Measurements from ENCODE around the gene RSPH6A. TPM values are rescaled to one million over a fixed set of nuclear protein-coding genes. Genes with fewer than 3 reads are reported as not detected.

Gene RSPH6A
- polyA plus RNA-seq, 2 donors: 0.16 TPM; not detected in 1

DNA sequence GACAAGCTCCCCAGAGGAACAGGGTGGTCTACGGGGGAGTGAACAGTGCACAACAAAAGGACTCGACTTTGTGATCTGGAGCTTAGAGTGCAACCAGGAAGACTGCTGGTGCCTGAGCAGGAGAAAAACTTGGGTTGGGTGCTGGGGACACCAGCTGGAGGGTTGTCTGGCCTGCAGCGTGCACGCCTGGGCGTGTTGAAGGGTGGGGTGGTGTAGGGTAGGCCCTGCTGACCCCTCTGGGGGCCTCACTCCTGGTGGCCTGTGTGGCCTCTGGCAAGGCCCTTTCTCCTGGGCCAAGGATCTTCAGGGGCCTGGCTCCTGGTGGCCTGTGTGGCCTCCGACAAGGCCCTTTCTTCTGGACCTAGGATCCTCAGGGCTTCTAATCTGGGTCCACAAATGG, 4.7 kb upstream of the RSPH6A start:
- H3K4me3 ChIP-seq (ENCODE audit: low read depth in 1 of 2, low read length in 2 of 2): no peak overlapping the region
- no peaks in the 10 kb centered on the region for H3K9me3 ChIP-seq (ENCODE audit: control insufficient read depth in 2 of 2, insufficient read depth in 1 of 2, low read depth in 1 of 2, low read length in 1 of 2)
- H3K27ac ChIP-seq (ENCODE audit: low read depth in 2 of 2, low read length in 1 of 2): no peak overlapping the region
- no peaks in the 10 kb centered on the region for H3K4me1 ChIP-seq (ENCODE audit: control insufficient read depth in 2 of 2, insufficient read depth in 2 of 2, low read length in 1 of 2)
- H3K36me3 ChIP-seq (ENCODE audit: control insufficient read depth in 2 of 2, insufficient read depth in 2 of 2, low read length in 1 of 2): peaks cover 5 to 23% of the 10 kb centered on the region in 2 donors
- no peaks in the 10 kb centered on the region for H3K27me3 ChIP-seq (ENCODE audit: control insufficient read depth in 1 of 2, insufficient read depth in 2 of 2, low read length in 2 of 2)
- WGBS, 2 donors: 81 to 84% methylated on average over 6 of the region's 6 CpGs

DNA sequence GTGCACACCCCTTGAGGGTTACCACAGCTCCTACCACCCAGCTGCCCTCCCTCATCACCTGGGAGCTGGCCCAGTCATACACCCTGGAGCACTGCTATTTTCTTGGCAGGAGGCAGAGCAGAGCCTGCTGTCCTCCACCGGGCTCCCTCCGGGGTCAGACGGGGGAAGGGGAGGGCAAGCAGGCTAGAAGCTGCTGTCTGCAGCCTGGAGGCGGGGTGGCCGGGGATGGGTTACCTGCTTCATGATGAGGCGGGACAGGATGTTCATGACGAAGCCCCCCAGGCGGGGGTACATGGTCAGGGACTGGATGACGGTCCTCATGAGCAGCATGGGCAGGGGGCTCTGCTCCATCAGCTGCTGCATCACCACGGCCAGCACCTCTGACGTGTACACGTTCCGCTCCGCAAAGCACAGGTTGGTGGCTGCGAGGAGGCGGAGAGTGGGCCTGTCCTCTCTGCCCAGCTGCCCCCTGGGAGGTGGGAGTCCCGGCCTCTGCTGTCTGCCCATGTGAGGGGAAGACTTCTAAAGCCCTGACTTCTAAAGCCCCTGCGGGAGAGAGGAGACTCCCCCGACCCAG, 2.7 kb upstream of the RSPH6A start:
- H3K9me3 ChIP-seq (ENCODE audit: control insufficient read depth in 2 of 2, insufficient read depth in 1 of 2, low read depth in 1 of 2, low read length in 1 of 2): no peaks in the 10 kb centered on the region
- no peak overlapping the region for H3K4me3 ChIP-seq (ENCODE audit: low read depth in 1 of 2, low read length in 2 of 2)
- H3K36me3 ChIP-seq (ENCODE audit: control insufficient read depth in 2 of 2, insufficient read depth in 2 of 2, low read length in 1 of 2): peaks cover 5 to 13% of the 10 kb centered on the region in 2 donors
- no peak overlapping the region for H3K27ac ChIP-seq (ENCODE audit: low read depth in 2 of 2, low read length in 1 of 2)
- H3K27me3 ChIP-seq (ENCODE audit: control insufficient read depth in 1 of 2, insufficient read depth in 2 of 2, low read length in 2 of 2): no peaks in the 10 kb centered on the region
- H3K4me1 ChIP-seq (ENCODE audit: control insufficient read depth in 2 of 2, insufficient read depth in 2 of 2, low read length in 1 of 2): peaks cover 0 to 3% of the 10 kb centered on the region in 2 donors
- 65 to 80% methylated on average over 19 of the region's 19 CpGs for WGBS, 2 donors

DNA sequence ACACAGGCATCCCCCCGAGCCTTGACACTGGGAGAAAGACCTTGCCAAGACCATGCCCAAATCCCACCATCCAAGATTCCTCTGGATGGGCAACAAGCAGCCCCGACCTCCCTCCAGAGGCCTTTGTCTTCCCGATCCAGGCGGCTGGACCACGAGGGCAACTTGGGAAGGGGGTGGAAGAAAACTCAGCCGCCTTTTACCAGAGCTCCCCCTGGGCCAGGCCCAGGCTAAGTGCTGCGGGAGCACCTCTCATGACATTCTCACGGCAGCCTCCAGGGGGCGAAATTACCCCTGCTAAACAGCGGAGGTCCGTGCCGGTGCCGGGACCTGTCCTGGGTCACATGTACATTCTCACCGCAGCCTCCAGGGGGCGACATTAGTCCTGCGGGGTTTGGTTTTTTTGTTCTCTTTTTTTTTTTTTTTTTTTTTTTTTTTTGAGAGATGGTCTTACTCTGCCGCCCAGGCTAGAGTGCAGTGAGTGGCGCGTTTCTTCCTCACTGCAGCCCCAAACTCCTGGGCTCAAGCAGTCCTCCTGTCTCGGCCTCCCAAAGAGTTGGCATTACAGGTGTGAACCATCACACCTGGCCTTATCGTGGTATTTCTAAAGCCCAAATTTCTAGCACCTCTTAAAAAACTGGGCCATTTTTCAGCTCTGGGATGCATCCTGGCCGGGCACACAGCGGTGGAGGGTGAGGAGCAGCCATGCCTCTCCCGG, 2.1 kb upstream of the RSPH6A start:
- no peaks in the 10 kb centered on the region for H3K9me3 ChIP-seq (ENCODE audit: control insufficient read depth in 2 of 2, insufficient read depth in 1 of 2, low read depth in 1 of 2, low read length in 1 of 2)
- H3K27ac ChIP-seq (ENCODE audit: low read depth in 2 of 2, low read length in 1 of 2): no peak overlapping the region
- no peaks in the 10 kb centered on the region for H3K27me3 ChIP-seq (ENCODE audit: control insufficient read depth in 1 of 2, insufficient read depth in 2 of 2, low read length in 2 of 2)
- H3K4me3 ChIP-seq (ENCODE audit: low read depth in 1 of 2, low read length in 2 of 2): no peak overlapping the region
- peaks cover 0 to 3% of the 10 kb centered on the region in 2 donors for H3K4me1 ChIP-seq (ENCODE audit: control insufficient read depth in 2 of 2, insufficient read depth in 2 of 2, low read length in 1 of 2)
- H3K36me3 ChIP-seq (ENCODE audit: control insufficient read depth in 2 of 2, insufficient read depth in 2 of 2, low read length in 1 of 2): peaks cover 5 to 7% of the 10 kb centered on the region in 2 donors
- WGBS, 2 donors: 16 to 20% methylated on average over 24 of the region's 24 CpGs

DNA sequence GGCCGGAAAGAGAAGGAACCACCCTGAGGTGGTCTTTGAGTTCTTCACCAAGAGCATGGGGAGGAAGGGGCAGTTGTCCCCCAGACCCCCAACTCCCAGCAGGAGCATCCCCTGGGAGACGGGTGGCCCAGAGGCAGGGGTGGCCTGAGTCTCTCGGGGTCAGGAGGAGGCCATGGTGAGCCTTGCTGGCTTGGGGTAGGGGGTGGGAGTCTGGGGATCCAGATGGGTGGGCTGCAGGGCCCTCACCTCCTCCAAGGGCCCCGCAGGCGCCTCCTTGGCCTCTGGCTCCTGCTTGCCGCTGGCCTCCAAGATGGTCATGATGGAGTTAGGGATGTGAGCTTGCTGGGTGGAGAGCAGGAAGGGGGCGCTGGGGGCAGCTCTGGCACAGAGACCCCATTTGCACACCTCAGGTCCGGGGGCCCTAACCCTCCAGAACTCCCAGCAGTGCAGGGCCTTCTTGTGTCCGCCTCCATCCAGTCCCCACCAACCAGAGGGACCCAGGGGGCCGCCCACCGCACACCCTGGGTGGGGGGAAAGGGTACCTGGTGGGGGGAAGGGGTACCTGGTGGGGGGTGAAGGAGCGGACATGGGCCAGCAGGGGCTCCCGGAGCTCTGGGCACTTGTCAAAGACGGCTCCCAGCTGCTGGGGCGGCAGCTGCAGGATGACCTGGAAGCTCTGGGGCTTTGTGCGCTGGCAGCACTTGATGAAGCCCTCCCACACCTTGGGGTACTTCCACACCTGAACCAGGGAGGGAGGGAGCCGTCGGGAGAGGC, 1.3 kb upstream of the RSPH6A start:
- Histone ChIP-seq H3K27me3 (ENCODE audit: control insufficient read depth in 1 of 2, insufficient read depth in 2 of 2, low read length in 2 of 2) (no peaks in the 10 kb centered on the region), H3K36me3 (ENCODE audit: control insufficient read depth in 2 of 2, insufficient read depth in 2 of 2, low read length in 1 of 2) (peaks cover 4 to 5% of the 10 kb centered on the region in 2 donors), H3K9me3 (ENCODE audit: control insufficient read depth in 2 of 2, insufficient read depth in 1 of 2, low read depth in 1 of 2, low read length in 1 of 2) (no peaks in the 10 kb centered on the region), H3K4me1 (ENCODE audit: control insufficient read depth in 2 of 2, insufficient read depth in 2 of 2, low read length in 1 of 2) (peaks cover 0 to 3% of the 10 kb centered on the region in 2 donors), H3K27ac (ENCODE audit: low read depth in 2 of 2, low read length in 1 of 2) (no peak overlapping the region), H3K4me3 (ENCODE audit: low read depth in 1 of 2, low read length in 2 of 2) (no peak overlapping the region)
- 74 to 75% methylated on average over 15 to 18 of the region's 18 CpGs for WGBS, 2 donors

DNA sequence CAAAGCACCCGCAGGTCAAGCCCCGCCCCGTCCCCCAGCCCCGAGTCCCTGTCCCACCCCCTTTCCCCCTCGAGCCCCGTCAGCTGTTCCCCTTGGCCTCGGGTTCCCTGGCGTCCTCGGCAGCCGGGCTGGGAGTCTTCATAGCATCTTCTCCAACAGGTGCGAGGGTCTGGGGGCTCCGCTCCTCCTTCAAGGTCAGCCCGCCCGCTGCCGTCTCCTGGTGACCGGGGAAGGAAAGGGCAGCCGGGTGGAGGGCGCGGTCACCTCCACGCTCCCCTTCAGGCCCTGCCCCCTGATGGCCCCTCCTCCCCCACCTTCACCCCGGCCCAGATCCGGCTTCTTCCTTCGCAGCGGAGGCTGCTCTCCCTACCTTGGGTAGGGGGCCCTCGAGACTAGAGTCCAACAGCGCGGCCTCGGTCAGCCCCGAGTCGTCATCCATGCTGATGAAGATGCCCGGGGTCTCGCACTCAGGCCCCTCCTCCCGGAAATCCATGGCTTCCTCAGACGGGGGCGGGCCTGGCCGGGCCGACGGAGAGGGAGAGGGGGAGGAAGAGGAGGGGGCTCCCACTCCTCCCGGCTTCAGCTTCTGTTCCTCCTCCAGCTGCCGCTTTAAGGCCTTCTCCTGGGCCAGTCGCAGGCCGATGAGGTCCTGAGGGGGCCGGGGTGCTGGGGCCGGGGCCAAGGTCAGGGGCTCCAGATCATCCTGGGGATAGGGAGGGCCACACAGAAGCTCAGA, 541 bp upstream of the RSPH6A start:
- whole genome bisulfite sequencing, 2 donors: 37 to 49% methylated on average over 42 to 44 of the region's 44 CpGs
- Histone ChIP-seq H3K4me1 (ENCODE audit: control insufficient read depth in 2 of 2, insufficient read depth in 2 of 2, low read length in 1 of 2) (peaks cover 0 to 4% of the 10 kb centered on the region in 2 donors), H3K36me3 (ENCODE audit: control insufficient read depth in 2 of 2, insufficient read depth in 2 of 2, low read length in 1 of 2) (peaks cover 2% of the 10 kb centered on the region in 2 donors), H3K4me3 (ENCODE audit: low read depth in 1 of 2, low read length in 2 of 2) (no peak overlapping the region), H3K27ac (ENCODE audit: low read depth in 2 of 2, low read length in 1 of 2) (no peak overlapping the region), H3K27me3 (ENCODE audit: control insufficient read depth in 1 of 2, insufficient read depth in 2 of 2, low read length in 2 of 2) (no peaks in the 10 kb centered on the region), H3K9me3 (ENCODE audit: control insufficient read depth in 2 of 2, insufficient read depth in 1 of 2, low read depth in 1 of 2, low read length in 1 of 2) (no peaks in the 10 kb centered on the region)

DNA sequence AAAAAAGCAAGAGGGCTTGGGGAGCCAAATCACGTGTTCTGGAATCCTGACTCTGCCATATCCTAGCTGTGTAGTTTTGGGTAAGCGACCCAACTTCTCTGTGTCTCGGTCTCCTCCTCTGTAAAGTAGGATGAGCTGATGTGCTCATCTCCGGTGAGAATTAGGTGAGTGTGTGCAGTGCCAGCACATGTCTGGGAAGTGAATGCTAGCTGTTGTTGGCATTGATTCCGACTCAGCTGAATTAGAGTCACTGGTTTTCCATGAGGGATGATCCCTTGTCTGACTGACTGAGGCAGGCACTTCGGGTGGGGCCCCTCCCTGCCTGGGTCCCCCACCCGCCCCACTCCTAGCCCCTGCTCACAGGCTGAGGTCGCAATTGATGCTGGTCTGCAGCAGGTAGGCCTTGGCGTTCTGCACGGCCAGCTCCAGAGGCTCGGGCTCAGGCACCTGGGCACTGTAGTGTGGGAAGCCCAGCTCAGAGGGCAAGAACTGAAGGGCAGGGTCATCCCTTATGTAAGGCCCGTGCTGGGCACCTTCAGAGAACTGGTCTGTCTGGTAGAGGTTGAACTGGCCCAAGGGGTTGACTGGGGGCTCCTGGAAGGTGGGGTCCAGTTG, 835 bp downstream of the RSPH6A start:
- Histone ChIP-seq H3K36me3 (ENCODE audit: control insufficient read depth in 2 of 2, insufficient read depth in 2 of 2, low read length in 1 of 2) (no peaks in the 10 kb centered on the region), H3K27me3 (ENCODE audit: control insufficient read depth in 1 of 2, insufficient read depth in 2 of 2, low read length in 2 of 2) (no peaks in the 10 kb centered on the region), H3K27ac (ENCODE audit: low read depth in 2 of 2, low read length in 1 of 2) (no peak overlapping the region), H3K4me3 (ENCODE audit: low read depth in 1 of 2, low read length in 2 of 2) (no peak overlapping the region), H3K4me1 (ENCODE audit: control insufficient read depth in 2 of 2, insufficient read depth in 2 of 2, low read length in 1 of 2) (peaks cover 2 to 11% of the 10 kb centered on the region in 2 donors), H3K9me3 (ENCODE audit: control insufficient read depth in 2 of 2, insufficient read depth in 1 of 2, low read depth in 1 of 2, low read length in 1 of 2) (no peaks in the 10 kb centered on the region)
- 65 to 76% methylated on average over 12 of the region's 12 CpGs for WGBS, 2 donors

DNA sequence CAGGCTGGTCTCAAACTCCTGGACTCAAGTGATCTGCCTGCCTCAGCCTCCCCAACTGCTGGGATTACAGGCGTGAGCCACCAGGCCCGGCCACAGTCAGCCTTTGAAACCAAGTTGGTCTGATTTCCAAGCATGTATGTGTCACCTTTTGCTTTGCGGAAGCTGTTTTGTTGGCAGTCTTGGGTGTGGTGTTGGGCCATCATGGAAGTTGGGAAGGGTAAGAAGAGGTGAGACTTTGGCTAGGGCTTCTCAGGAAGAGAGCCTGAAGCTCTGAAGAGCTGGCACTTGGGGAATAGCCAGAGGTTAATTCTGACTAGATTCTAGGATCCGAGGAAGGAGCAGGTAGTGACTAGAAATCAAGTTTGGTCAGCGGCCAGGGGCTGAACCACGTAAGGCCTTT, 2.8 kb downstream of the RSPH6A start:
- H3K27me3 ChIP-seq (ENCODE audit: control insufficient read depth in 1 of 2, insufficient read depth in 2 of 2, low read length in 2 of 2): no peaks in the 10 kb centered on the region
- 55 to 61% methylated on average over 6 of the region's 6 CpGs for WGBS, 2 donors
- no peaks in the 10 kb centered on the region for H3K9me3 ChIP-seq (ENCODE audit: control insufficient read depth in 2 of 2, insufficient read depth in 1 of 2, low read depth in 1 of 2, low read length in 1 of 2)
- peaks cover 2 to 11% of the 10 kb centered on the region in 2 donors for H3K4me1 ChIP-seq (ENCODE audit: control insufficient read depth in 2 of 2, insufficient read depth in 2 of 2, low read length in 1 of 2)
- H3K36me3 ChIP-seq (ENCODE audit: control insufficient read depth in 2 of 2, insufficient read depth in 2 of 2, low read length in 1 of 2): no peaks in the 10 kb centered on the region
- H3K4me3 ChIP-seq (ENCODE audit: low read depth in 1 of 2, low read length in 2 of 2): no peak overlapping the region
- peak overlapping the region; percentile 61 to 77 for H3K27ac ChIP-seq (ENCODE audit: low read depth in 2 of 2, low read length in 1 of 2)

DNA sequence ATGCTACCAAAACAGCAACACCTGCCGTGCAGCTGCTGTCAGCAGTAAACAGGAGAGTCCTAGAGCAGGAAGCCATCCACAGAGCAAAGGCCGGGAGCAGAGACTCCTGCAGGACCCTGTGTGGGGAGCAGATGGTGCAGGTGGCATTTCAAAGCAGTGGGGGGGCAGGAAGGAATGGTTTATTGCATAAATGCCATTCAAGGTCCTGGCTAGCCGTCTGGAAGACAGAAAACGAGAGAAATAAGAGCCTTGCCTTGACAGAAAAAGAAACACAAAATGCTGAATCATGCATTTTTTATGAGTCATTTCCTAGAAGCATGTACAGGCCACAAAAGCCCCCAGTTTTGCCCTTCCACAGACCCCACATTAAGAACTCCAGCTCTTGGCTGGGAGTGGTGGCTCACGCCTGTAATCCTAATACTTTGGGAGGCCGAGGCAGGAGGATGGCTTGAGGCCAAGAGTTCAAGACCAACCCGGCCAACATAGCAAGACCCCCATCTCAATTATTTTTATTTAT, 5.4 kb downstream of the RSPH6A start:
- H3K4me3 ChIP-seq (ENCODE audit: low read depth in 1 of 2, low read length in 2 of 2): no peak overlapping the region
- H3K4me1 ChIP-seq (ENCODE audit: control insufficient read depth in 2 of 2, insufficient read depth in 2 of 2, low read length in 1 of 2): peaks cover 2 to 11% of the 10 kb centered on the region in 2 donors
- H3K27me3 ChIP-seq (ENCODE audit: control insufficient read depth in 1 of 2, insufficient read depth in 2 of 2, low read length in 2 of 2): no peaks in the 10 kb centered on the region
- H3K36me3 ChIP-seq (ENCODE audit: control insufficient read depth in 2 of 2, insufficient read depth in 2 of 2, low read length in 1 of 2): no peaks in the 10 kb centered on the region
- H3K27ac ChIP-seq (ENCODE audit: low read depth in 2 of 2, low read length in 1 of 2): no peak overlapping the region
- WGBS, 2 donors: 29 to 32% methylated on average over 7 of the region's 7 CpGs
- no peaks in the 10 kb centered on the region for H3K9me3 ChIP-seq (ENCODE audit: control insufficient read depth in 2 of 2, insufficient read depth in 1 of 2, low read depth in 1 of 2, low read length in 1 of 2)

DNA sequence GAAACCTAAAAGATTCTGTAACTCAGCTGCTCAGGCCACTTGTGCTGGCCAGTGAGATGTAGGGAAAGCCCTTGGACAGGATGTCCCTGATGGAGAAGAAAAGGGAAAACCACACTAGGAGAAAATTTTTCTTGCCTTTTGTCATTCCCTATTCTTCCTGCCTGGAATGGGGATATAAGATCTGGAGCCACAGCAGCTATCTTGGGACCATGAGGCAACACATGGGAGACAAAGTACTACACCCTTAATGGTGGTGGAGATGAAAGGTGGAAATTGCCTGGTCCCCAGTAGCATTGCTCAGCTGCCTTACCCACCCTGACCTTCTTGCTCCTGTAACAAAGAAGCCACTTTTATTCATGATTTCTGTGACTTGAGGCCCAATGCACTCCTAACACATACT, 9.4 kb downstream of the RSPH6A start:
- Histone ChIP-seq H3K36me3 (ENCODE audit: control insufficient read depth in 2 of 2, insufficient read depth in 2 of 2, low read length in 1 of 2) (no peaks in the 10 kb centered on the region), H3K4me3 (ENCODE audit: low read depth in 1 of 2, low read length in 2 of 2) (no peak overlapping the region), H3K27ac (ENCODE audit: low read depth in 2 of 2, low read length in 1 of 2) (no peak overlapping the region), H3K9me3 (ENCODE audit: control insufficient read depth in 2 of 2, insufficient read depth in 1 of 2, low read depth in 1 of 2, low read length in 1 of 2) (no peaks in the 10 kb centered on the region), H3K27me3 (ENCODE audit: control insufficient read depth in 1 of 2, insufficient read depth in 2 of 2, low read length in 2 of 2) (no peaks in the 10 kb centered on the region), H3K4me1 (ENCODE audit: control insufficient read depth in 2 of 2, insufficient read depth in 2 of 2, low read length in 1 of 2) (peaks cover 2 to 8% of the 10 kb centered on the region in 2 donors)

Data from esophagus (tissue), 2 donors.